OCI-LY3 (cell line): ENCODE measurements around the gene MYO5B.

Experiments
- H2AFZ ChIP-seq: fragments of 200-600, 300-600 bp; shearing (Covaris generic); 2 replicates; pipeline ENCODE4 v1.6.0; 2014; ENCODE audit warnings: antibody characterized with exemption, low read depth, low read length
- H3K27ac ChIP-seq: fragments of 200-600, 300-600 bp; sonication (generic); 2 replicates; pipeline ENCODE4 v1.5.1; 2014; ENCODE audit warnings: mild to moderate bottlenecking, low read length, moderate library complexity, mixed read lengths
- H3K27me3 ChIP-seq: fragments of 200-600, 300-600 bp; sonication (generic); 2 replicates; pipeline ENCODE4 v1.6.1; 2014; ENCODE audit warnings: low read depth, low read length, mixed read lengths
- H3K36me3 ChIP-seq: fragments of 200-600, 300-600 bp; sonication (generic); replicated peaks from 2 replicates; pipeline ENCODE3; 2014; ENCODE audit warnings: low read depth, low read length, mixed read lengths
- H3K4me1 ChIP-seq: fragments of 300-600, 200-600 bp; sonication (generic); 2 replicates; pipeline ENCODE4 v1.6.1; 2014; ENCODE audit warnings: low read length, mixed read lengths
- H3K4me2 ChIP-seq: fragments of 200-600, 300-600 bp; sonication (generic); 2 replicates; pipeline ENCODE4 v1.6.1; 2014; ENCODE audit warnings: low read length, mixed read lengths
- H3K4me3 ChIP-seq: fragments of 300-600, 200-600 bp; sonication (generic); 2 replicates; pipeline ENCODE4 v1.5.1; 2014; ENCODE audit warnings: antibody characterized with exemption, mild to moderate bottlenecking, low read length, moderate library complexity
- H3K79me2 ChIP-seq: fragments of 300-600, 200-600 bp; shearing (Covaris generic); 2 replicates; pipeline ENCODE4 v1.6.1; 2014; ENCODE audit warnings: mild to moderate bottlenecking, low read length, mixed read lengths
- H3K9ac ChIP-seq: fragments of 300-600, 200-600 bp; shearing (Covaris generic); 2 replicates; pipeline ENCODE4 v1.6.0; 2014; ENCODE audit warnings: mild to moderate bottlenecking, low read length, moderate library complexity
- H3K9me3 ChIP-seq: fragments of 200-600, 300-600 bp; shearing (Covaris generic); 2 replicates; pipeline ENCODE4 v1.6.1; 2014; ENCODE audit warnings: low read length, mixed read lengths; ENCODE audit not compliant: insufficient read depth
- H4K20me1 ChIP-seq: fragments of 200-600, 300-600 bp; sonication (generic); 2 replicates; pipeline ENCODE4 v1.6.1; 2016; ENCODE audit warnings: low read length, mixed read lengths; ENCODE audit not compliant: insufficient read depth
- EZH2phosphoT487 ChIP-seq: fragments of 200-600 bp; shearing (Covaris generic); IDR thresholded peaks from 2 replicates; pipeline ENCODE4 v1.6.1; 2018; ENCODE audit warnings: antibody characterized with exemption, mixed run types, low read depth
- TF ChIP-seq, protein P1 (sequence below): fragments of 200-600, 300-600 bp; sonication (generic); IDR thresholded peaks from 2 replicates; pipeline ENCODE4 v1.5.1; 2014; ENCODE audit warnings: antibody characterized with exemption, low read length, low read depth

Gene MYO5B

DNA sequence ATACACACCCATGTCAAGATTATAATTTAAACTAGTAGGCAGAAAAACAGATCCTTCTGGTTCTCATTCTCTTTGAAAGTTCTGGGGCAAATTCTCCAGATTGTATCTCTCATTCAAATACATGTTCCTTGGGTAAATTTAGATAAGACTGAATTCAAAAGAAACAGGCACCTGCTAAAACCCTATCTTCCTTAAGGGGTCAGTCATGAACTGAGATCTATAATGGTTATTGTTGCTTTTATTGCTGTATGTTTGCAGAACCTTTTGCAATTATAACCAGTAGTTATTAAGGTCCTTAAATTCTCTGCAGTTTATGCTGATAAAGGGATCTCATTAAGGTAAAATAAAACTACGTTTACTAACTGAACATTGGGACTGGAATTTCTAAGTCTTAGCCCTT lies 83.5 kb downstream of the MYO5B start:
- Histone ChIP-seq H3K4me1 (peaks cover 11% of the 10 kb centered on the region), H4K20me1 (no peaks in the 10 kb centered on the region), H3K36me3 (no peaks in the 10 kb centered on the region), H3K27me3 (peaks cover 38% of the 10 kb centered on the region), H3K4me3 (no peak overlapping the region), H3K79me2 (no peaks in the 10 kb centered on the region), H2AFZ (no peak overlapping the region), H3K4me2 (no peak overlapping the region), H3K9me3 (no peaks in the 10 kb centered on the region), H3K9ac (no peak overlapping the region), H3K27ac (no peak overlapping the region)
- TF ChIP-seq, protein P1, sequence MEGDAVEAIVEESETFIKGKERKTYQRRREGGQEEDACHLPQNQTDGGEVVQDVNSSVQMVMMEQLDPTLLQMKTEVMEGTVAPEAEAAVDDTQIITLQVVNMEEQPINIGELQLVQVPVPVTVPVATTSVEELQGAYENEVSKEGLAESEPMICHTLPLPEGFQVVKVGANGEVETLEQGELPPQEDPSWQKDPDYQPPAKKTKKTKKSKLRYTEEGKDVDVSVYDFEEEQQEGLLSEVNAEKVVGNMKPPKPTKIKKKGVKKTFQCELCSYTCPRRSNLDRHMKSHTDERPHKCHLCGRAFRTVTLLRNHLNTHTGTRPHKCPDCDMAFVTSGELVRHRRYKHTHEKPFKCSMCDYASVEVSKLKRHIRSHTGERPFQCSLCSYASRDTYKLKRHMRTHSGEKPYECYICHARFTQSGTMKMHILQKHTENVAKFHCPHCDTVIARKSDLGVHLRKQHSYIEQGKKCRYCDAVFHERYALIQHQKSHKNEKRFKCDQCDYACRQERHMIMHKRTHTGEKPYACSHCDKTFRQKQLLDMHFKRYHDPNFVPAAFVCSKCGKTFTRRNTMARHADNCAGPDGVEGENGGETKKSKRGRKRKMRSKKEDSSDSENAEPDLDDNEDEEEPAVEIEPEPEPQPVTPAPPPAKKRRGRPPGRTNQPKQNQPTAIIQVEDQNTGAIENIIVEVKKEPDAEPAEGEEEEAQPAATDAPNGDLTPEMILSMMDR, result peak; percentile 84
- TF ChIP-seq EZH2phosphoT487, result no peak

DNA sequence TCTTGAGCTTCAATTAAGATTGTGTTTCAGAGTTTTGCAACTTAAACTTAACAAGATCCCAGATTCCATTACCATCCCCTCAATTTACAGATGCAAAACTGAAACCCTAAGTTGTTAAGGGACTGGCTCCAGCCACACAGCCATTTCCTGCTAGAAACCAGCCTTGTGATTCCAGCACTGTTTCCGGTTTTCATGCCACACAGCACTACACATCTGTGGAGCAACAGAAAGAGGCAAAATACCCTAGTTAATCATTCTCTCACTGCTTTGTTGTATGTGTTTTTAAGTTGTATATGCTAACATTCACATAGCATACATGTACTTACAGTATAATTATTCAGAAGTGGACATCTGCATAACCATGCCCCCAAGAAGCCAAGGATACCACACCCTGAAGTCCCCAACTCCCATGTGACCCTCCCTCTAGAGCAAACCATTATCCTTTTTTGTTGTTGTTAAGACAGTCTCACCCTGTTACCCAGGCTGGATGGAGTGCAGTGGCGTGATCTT lies 87.4 kb downstream of the MYO5B start:
- no peak overlapping the region for H3K9ac ChIP-seq
- TF ChIP-seq, protein P1, result no peak
- peaks cover 24% of the 10 kb centered on the region for H3K4me1 ChIP-seq
- no peak overlapping the region for H3K4me2 ChIP-seq
- no peak overlapping the region for H2AFZ ChIP-seq
- no peaks in the 10 kb centered on the region for H3K79me2 ChIP-seq
- H3K4me3 ChIP-seq, result no peak overlapping the region
- no peaks in the 10 kb centered on the region for H3K9me3 ChIP-seq
- no peaks in the 10 kb centered on the region for H4K20me1 ChIP-seq
- no peaks in the 10 kb centered on the region for H3K36me3 ChIP-seq
- peaks cover 12% of the 10 kb centered on the region for H3K27me3 ChIP-seq
- H3K27ac ChIP-seq, result no peak overlapping the region

DNA sequence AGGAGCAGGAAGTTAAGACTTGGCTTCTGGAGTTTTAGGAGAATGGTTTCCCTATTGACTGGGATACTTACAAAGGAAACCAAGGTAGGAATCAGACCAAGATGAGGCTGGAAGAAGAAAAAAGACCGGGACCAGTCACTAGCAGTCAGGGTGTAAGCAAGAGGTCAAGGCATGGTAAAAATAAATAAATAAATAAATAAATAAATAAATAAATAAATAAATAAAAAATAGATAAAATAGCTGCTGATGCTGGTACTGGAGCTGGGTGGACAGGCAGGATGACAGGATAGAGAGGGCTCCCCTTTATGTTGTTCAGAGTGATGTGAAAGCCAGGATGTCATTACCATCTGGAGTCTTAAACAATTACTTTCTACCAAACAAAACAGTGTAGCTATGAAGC lies 89.9 kb downstream of the MYO5B start:
- Histone ChIP-seq H3K4me2 (no peak overlapping the region), H3K9ac (no peak overlapping the region), H2AFZ (no peak overlapping the region), H3K4me1 (peaks cover 45% of the 10 kb centered on the region), H3K27me3 (no peaks in the 10 kb centered on the region), H3K9me3 (no peaks in the 10 kb centered on the region), H3K79me2 (no peaks in the 10 kb centered on the region), H3K27ac (no peak overlapping the region), H4K20me1 (no peaks in the 10 kb centered on the region), H3K36me3 (no peaks in the 10 kb centered on the region), H3K4me3 (no peak overlapping the region)
- TF ChIP-seq, protein P1, result no peak
- TF ChIP-seq EZH2phosphoT487, result no peak

DNA sequence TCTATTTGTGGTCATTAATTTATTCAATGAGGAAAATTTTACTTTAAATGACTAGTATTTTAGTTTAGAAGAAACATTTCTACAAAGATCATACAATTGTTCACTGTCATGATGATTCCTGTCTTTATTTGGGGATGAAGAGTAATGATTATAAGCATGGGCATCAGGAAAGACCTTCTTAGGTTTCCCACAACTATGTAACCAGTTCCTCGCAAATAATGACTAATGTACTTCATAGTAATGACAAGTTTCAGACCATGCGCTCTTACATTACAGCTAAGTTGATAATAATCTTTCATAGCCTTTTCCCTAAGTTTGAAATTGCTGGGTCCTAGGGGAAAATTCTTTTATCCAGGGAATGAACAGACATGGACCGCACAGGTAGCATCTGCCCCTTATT lies 90.5 kb downstream of the MYO5B start:
- Histone ChIP-seq H3K4me2 (no peak overlapping the region), H3K27ac (no peak overlapping the region), H3K4me3 (no peak overlapping the region), H3K27me3 (no peaks in the 10 kb centered on the region), H3K9me3 (no peaks in the 10 kb centered on the region), H3K4me1 (peaks cover 50% of the 10 kb centered on the region), H4K20me1 (no peaks in the 10 kb centered on the region), H3K9ac (no peak overlapping the region), H3K79me2 (no peaks in the 10 kb centered on the region), H2AFZ (no peak overlapping the region), H3K36me3 (no peaks in the 10 kb centered on the region)
- no peak for TF ChIP-seq EZH2phosphoT487
- TF ChIP-seq, protein P1, result no peak
